GM12801 (cell line): ENCODE results near the gene SSB.

Experiments used
- TF ChIP-seq, protein P1 (sequence below): IDR thresholded peaks from one replicate; pipeline ENCODE4 v1.5.1; 2011; ENCODE audit warnings: control low read depth; ENCODE audit not compliant: insufficient read length; ENCODE audit errors: extremely low read depth

The SSB gene

DNA sequence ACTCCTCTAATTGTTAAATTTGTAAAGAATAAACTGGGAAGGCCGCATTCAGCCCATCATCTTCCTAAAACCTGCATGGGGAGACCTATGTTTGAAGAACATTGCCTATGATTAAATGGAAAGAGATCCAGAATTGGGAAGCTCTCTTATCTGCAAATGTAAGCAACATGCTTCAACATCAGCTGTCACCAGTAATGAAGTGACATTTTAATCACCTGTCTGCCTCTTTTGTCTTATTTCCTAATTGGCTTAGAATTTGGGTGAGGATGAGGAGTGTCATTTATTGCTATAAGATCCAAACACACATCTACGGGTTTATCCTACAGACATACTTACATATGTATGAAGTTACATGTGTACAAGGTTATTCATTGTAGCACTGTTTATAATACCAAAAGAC lies 26.0 kb upstream of the SSB start:
- TF ChIP-seq, protein P1, sequence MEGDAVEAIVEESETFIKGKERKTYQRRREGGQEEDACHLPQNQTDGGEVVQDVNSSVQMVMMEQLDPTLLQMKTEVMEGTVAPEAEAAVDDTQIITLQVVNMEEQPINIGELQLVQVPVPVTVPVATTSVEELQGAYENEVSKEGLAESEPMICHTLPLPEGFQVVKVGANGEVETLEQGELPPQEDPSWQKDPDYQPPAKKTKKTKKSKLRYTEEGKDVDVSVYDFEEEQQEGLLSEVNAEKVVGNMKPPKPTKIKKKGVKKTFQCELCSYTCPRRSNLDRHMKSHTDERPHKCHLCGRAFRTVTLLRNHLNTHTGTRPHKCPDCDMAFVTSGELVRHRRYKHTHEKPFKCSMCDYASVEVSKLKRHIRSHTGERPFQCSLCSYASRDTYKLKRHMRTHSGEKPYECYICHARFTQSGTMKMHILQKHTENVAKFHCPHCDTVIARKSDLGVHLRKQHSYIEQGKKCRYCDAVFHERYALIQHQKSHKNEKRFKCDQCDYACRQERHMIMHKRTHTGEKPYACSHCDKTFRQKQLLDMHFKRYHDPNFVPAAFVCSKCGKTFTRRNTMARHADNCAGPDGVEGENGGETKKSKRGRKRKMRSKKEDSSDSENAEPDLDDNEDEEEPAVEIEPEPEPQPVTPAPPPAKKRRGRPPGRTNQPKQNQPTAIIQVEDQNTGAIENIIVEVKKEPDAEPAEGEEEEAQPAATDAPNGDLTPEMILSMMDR, result no peak

DNA sequence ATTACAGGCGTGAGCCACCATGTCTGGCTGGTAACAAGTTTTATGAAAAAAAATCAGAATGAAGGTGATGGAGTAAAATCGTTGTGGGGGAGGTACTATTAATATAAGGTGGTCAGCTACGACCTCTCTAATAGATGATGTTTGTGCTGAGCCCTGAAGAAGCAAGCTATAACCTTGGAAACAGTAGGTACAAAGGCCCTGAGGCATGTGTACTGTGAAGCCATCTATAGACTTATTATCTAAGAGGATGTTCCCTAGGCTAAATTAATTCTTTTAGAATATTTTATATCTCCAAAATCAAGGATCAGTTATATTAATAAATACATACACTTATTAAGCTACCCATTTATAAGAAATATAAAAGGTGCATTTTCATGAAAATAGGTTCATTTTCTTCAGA lies 23.3 kb upstream of the SSB start:
- TF ChIP-seq, protein P1, result no peak

DNA sequence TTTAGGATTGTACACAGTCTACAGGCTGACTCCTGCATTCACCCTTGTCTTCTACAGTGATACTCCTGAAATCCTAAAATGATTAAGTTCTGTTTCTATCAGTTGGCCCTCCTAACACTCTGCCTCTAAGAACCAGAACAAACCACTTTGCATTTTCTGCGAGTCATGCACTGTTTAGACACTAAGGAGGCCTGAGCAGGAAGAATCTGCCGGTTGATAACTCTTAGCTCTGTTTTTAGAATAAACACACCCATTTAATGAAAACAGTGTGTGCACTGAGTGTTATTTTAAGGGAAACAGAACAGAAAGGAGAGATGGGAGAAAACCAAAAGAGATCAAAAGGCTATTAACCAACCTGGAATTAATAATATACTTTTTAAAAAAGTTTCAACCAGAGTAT lies 22.9 kb upstream of the SSB start:
- TF ChIP-seq, protein P1, result no peak

DNA sequence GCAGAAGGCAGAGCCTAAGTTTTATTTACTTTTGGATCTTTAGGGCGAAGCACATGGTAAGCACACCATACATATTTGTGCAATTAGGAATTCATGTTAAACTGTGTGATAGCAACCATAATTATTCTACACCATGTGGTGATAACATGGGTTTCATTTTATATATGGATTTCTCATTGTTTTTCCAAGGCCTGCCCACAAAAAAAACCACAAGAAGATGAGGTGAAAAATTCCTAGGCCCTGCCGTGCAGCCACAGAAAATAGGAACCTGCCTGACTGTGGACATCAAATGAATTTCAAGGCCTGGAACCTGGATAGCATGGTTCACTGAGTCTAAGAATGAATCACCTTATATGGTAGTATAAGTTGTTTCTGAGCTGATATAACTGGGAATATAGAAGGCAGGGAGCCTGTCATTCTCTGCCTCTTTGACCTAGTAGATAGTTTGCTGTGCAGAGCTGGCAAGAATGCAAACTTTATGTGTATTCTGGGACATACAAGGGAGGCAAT lies 22.4 kb upstream of the SSB start:
- TF ChIP-seq, protein P1, result no peak

DNA sequence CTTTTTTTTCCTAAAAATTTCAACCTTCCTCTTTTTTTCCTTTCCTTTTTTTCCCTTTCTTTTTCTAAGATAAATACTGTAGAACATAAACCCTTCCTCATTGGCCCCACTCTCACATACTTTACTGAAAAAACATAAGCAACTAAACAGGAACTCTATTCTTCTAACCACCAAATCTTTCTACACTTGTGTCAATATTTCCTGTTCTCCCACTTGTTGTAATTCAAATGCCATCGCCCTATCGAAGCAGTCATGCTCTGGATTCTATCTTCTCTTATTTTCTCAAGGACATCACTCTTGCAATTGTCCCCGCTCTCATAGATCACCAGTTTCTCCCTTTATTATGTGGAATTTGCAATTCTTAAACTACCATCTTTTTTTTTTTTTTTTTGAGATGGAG lies 20.2 kb upstream of the SSB start:
- TF ChIP-seq, protein P1, result no peak

DNA sequence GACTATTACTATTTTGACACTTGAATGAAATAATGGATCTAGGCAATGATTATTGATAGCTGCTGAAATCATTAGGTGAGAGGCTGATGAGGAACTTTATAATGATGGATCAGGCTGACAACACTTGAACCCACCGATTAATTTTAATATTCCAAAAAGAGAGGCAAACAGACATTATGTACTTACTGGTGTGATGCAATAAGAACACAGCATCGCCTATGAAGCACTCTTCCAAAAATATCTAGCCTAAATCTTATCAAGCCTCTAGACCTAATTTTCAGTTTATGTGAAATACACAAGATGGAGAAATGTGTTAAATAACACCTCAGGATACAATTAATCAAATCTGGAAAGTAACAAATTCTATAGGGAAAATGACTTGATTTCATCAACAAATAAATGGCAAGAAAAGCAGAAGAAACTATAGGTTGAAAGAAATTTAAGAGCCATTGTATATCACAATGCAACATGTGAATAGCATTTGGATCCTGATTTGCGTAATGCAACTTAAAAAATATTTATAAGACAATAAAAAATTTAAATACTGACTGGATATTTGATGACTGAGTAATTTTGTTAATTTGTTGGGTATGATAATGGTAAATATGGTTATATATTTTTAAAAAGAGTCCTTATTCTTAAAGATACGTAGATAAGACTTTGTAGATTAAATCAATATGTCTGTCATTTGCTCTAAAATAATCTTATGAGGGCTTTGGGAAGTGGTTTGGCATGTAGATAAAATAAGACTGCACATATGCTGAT lies 17.2 kb upstream of the SSB start:
- TF ChIP-seq, protein P1, result no peak

DNA sequence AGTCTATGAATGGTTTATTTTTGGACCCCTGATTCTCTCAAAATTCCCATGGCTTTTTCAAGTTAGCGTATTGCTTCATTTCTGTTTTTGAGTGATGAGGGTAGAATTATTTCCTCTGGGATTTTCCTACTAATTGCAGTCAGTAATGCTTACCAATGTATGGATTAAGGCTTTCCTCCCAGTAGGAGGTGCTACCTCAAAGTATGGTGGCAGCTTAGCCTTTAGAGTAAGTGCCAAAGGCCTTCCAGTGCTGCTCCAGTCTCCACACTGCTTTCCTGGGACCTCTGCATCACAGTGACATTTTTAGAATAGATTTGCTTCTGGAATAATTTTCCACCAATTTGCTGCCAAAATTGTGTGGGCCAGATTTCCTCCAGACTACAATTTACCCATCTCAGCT lies 16.2 kb upstream of the SSB start:
- TF ChIP-seq, protein P1, result no peak
